GM12873 (cell line): ENCODE data around the gene SRPK2.

Experiments used
- CTCF ChIP-seq: IDR thresholded peaks from 2 replicates; pipeline ENCODE4 v1.5.1; 2012; ENCODE audit warnings: low read depth, mild to moderate bottlenecking, moderate library complexity, low read length, control low read depth; ENCODE audit not compliant: insufficient read depth; ENCODE audit errors: missing control alignments

The SRPK2 gene

GRCh38 chr7:105295596-105296352, 92.9 kb downstream of the SRPK2 start:
- TF ChIP-seq CTCF: no peak

- TF ChIP-seq CTCF: no peak
These were observed 99.0 kb downstream of the SRPK2 start for GRCh38 chr7:105289704-105290103.

GRCh38 chr7:105286441-105286840, 102.3 kb downstream of the SRPK2 start:
- TF ChIP-seq CTCF: no peak

GRCh38 chr7:105285118-105285874, 103.4 kb downstream of the SRPK2 start:
- no peak for TF ChIP-seq CTCF

GRCh38 chr7:105284014-105284413, 104.7 kb downstream of the SRPK2 start:
- TF ChIP-seq CTCF: no peak

GRCh38 chr7:105281966-105282365, 106.8 kb downstream of the SRPK2 start:
- TF ChIP-seq CTCF: no peak

- TF ChIP-seq CTCF: no peak
These were observed 109.1 kb downstream of the SRPK2 start for GRCh38 chr7:105279688-105280007.
